ENCODE data around the gene KCTD6.

Gene KCTD6

DNA sequence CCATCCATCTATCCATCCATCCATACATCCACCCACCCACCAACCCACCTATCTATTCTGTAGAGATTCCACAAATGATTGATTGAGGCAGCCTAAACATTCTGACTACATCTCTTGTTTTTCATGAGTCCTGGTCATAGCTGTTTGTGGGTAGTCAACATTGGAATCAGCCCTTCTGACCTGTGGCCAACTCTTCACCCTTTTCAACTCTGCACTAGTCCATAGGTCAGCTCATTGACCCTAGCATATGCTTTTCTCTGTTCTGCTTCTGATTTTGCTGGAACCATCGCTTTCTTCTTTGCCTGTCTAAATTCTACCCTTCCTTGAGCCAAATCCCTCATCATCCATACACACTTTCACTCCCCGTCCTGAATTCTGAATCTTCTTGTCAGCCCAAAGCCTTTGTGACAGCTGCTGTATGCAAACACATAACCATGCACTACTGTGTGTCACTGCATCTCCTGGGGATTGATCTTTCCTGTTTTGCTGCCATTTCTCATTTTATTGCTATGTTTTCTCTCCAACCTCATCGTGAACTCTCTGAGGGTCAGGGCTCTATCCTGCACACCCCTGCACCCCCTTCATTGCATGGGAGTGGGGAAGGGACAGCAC, 16.8 kb upstream of the KCTD6 start:
- Mint-ChIP-seq H3K36me3 (ENCODE audit: low read depth) (peaks cover 1% of the 10 kb centered on the region), H3K27ac (peak overlapping the region; percentile 14)

DNA sequence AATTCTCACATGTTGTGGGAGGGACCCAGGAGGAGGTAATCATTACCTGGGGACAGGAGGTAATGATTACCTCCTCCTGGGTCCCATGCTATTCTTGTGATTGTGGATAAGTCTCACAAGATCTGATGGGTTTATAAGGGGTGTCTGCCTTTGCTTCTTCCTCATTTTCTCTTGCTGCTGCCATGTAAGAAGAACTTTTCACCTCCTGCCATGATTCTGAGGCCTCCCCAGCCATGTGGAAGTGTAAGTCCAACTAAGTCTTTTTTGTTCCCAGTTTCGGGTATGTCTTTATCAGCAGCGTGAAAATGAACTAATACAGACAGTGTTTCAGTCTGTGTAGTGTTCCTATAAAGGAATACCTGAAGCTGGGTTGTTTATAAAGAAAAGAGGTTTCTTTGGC, 13.1 kb upstream of the KCTD6 start:
- Mint-ChIP-seq H3K4me3 (no peak overlapping the region), H3K27ac (no peak overlapping the region), H3K36me3 (ENCODE audit: low read depth) (peaks cover 4% of the 10 kb centered on the region), H3K4me1 (ENCODE audit: low read depth) (peaks cover 16% of the 10 kb centered on the region), H3K9me3 (peaks cover 8% of the 10 kb centered on the region), H3K27me3 (ENCODE audit: low read depth) (peaks cover 27% of the 10 kb centered on the region)
- DNase-seq (ENCODE audit: low spot score): no peak

More for the DNA sequence above, 16.8 kb upstream of the KCTD6 start:
- no peak overlapping the region for H3K4me3 Mint-ChIP-seq
- peaks cover 12% of the 10 kb centered on the region for H3K27me3 Mint-ChIP-seq (ENCODE audit: low read depth)
- peaks cover 41% of the 10 kb centered on the region for H3K4me1 Mint-ChIP-seq (ENCODE audit: low read depth)
- no peak for DNase-seq (ENCODE audit: low spot score)
- H3K9me3 Mint-ChIP-seq: peaks cover 5% of the 10 kb centered on the region

DNA sequence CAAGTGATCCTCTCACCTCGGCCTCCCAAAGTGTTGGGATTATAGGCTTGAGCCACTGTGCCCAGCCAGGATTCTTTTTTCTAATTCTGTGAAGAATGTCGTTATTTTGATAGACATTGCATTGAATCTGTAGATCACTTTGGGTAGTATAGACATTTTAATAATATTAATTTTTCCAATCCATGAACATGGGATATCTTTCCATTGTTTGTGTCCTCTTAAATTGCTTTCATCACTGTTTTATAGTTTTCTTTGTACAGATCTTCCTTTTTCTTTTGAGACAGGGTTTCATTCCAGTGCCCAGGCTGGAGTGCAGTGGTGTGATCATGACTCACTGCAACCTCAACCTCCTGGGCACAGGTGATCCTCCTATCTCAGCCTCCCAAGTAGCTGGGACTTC, 11.6 kb upstream of the KCTD6 start:
- peaks cover 4% of the 10 kb centered on the region for H3K36me3 Mint-ChIP-seq (ENCODE audit: low read depth)

DNA sequence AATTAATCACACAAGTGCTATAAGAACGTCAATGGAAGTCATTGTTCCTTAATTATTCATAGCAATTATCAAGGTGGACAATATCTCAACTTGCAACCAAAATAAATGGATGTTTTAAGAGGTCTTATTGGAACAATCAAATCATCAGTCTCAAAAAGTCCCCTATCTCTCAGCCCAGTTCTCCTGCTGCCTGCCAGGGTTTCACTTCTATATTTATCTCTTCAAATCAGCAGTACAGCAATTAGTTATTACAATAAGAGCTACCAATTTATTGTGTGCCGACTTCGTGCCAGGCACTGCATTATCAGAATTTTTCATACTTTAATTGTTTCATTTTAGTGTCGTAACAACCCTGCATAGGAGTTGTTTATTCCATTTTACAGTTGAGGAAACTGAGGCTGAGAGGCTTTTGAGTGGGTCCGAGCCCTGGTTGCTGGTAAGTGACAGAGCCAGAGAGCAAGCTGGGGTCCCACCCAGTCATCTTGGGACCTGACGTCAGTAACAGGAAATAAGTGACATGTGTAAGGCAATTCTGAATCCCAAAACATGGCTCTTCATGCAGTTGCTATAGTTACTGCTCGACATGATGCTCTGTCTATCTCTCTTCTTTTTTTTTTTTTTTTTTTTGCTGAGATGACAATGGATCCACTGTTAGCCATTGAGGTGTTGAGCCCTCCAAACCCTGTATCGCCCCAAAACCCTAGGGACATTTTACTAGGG, 8.8 kb upstream of the KCTD6 start:
- DNase-seq (ENCODE audit: low spot score): no peak
- H3K9me3 Mint-ChIP-seq: peaks cover 8% of the 10 kb centered on the region
- H3K27me3 Mint-ChIP-seq (ENCODE audit: low read depth): peaks cover 53% of the 10 kb centered on the region
- no peak overlapping the region for H3K4me3 Mint-ChIP-seq
- H3K27ac Mint-ChIP-seq: no peak overlapping the region
- H3K4me1 Mint-ChIP-seq (ENCODE audit: low read depth): no peaks in the 10 kb centered on the region
- H3K36me3 Mint-ChIP-seq (ENCODE audit: low read depth): peaks cover 4% of the 10 kb centered on the region

More for the DNA sequence above, 11.6 kb upstream of the KCTD6 start:
- H3K27ac Mint-ChIP-seq: no peak overlapping the region
- H3K27me3 Mint-ChIP-seq (ENCODE audit: low read depth): peaks cover 37% of the 10 kb centered on the region
- DNase-seq (ENCODE audit: low spot score): no peak
- H3K4me3 Mint-ChIP-seq: no peak overlapping the region
- peaks cover 8% of the 10 kb centered on the region for H3K9me3 Mint-ChIP-seq
- peaks cover under 1% of the 10 kb centered on the region for H3K4me1 Mint-ChIP-seq (ENCODE audit: low read depth)

DNA sequence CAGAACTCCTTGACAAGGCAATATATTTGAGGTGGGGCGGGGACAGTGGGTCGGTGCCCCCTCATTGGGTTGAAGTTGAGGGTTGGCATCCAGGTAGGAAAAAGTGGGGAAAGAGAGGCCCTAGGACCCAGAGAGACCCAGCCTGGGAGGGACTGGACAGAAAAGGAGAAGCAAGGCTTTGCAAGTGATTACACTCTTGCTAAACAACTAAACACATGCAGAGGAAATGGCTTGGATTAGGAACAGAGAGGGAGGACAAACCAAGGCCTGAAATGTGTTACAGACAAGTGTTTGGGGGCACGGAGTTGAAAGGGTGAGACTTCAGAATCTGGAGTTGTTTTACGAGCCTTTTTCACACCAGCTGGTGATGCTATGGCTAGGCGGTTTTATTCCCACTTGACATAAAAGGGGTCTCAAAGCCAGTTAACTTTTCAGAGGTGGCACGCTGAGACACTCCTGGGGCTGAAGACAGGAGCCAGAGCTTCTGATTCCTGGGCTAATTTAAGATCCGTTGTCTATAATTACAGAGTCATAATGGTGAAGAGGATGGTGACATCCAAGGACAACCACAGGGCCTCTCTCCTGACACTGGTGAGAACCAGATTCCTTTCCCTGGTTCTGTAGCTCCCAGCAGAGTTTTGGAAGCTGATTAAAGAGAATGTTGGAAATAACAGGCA, 7.7 kb upstream of the KCTD6 start:
- peaks cover 2% of the 10 kb centered on the region for H3K36me3 Mint-ChIP-seq (ENCODE audit: low read depth)
- peaks cover 58% of the 10 kb centered on the region for H3K27me3 Mint-ChIP-seq (ENCODE audit: low read depth)
- H3K9me3 Mint-ChIP-seq: peaks cover 4% of the 10 kb centered on the region
- no peak overlapping the region for H3K27ac Mint-ChIP-seq
- H3K4me1 Mint-ChIP-seq (ENCODE audit: low read depth): no peaks in the 10 kb centered on the region
- no peak overlapping the region for H3K4me3 Mint-ChIP-seq
- DNase-seq (ENCODE audit: low spot score): no peak

DNA sequence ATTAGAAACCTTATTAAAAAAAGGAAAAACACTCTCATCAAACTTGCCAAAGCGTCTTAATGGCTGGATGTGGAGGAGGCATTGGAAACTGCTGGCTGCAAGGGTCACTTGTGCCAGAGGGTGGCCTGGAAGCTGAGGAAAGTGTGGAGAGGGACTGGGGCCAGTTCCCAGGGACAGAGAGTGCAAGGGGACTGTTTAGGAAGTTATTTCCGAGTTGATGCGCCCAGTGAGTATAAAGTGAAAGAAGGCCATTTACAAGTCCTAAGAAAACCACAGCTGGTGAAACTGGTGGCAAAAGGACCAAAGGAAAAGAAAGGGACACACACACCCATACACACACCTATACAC, 7.2 kb upstream of the KCTD6 start:
- peaks cover under 1% of the 10 kb centered on the region for H3K4me1 Mint-ChIP-seq (ENCODE audit: low read depth)
- DNase-seq (ENCODE audit: low spot score): no peak
- peaks cover 2% of the 10 kb centered on the region for H3K36me3 Mint-ChIP-seq (ENCODE audit: low read depth)
- no peak overlapping the region for H3K27ac Mint-ChIP-seq
- no peak overlapping the region for H3K4me3 Mint-ChIP-seq
- peaks cover 4% of the 10 kb centered on the region for H3K9me3 Mint-ChIP-seq
- peaks cover 60% of the 10 kb centered on the region for H3K27me3 Mint-ChIP-seq (ENCODE audit: low read depth)

DNA sequence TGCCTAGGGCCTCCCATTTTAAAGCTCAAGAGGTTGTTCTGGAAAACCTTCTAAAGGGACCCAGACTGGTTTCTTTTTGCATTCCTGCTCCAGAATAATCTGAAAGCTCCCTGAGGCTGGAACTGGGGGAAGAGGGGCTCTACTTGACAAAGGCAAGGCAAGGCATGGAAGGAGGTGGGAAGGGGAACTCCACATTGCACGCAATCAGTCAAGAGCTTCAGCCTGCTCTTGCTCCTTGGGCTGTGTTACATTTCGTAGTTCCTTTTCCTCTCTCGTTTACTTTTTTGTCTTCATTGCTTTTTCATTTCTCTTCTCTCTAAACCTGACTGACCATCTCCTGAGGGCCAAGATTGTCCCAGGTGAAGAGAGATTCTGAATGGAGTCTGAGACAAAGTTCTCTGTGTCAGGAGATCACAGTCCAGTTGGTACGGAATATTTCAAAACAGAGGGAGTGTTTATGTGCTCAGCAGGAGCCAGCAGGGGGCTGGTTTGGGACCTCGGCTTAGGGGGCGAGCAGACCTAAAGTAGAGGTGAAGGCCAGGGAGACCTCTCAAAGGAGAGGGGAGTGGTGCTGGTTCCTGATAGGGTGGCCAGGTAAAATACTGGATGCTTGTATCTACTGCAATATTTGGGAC, 6.0 kb upstream of the KCTD6 start:
- Mint-ChIP-seq H3K9me3 (no peaks in the 10 kb centered on the region), H3K36me3 (ENCODE audit: low read depth) (no peaks in the 10 kb centered on the region), H3K4me3 (no peak overlapping the region), H3K4me1 (ENCODE audit: low read depth) (peaks cover 7% of the 10 kb centered on the region), H3K27ac (no peak overlapping the region), H3K27me3 (ENCODE audit: low read depth) (peaks cover 59% of the 10 kb centered on the region)
- DNase-seq (ENCODE audit: low spot score): no peak

DNA sequence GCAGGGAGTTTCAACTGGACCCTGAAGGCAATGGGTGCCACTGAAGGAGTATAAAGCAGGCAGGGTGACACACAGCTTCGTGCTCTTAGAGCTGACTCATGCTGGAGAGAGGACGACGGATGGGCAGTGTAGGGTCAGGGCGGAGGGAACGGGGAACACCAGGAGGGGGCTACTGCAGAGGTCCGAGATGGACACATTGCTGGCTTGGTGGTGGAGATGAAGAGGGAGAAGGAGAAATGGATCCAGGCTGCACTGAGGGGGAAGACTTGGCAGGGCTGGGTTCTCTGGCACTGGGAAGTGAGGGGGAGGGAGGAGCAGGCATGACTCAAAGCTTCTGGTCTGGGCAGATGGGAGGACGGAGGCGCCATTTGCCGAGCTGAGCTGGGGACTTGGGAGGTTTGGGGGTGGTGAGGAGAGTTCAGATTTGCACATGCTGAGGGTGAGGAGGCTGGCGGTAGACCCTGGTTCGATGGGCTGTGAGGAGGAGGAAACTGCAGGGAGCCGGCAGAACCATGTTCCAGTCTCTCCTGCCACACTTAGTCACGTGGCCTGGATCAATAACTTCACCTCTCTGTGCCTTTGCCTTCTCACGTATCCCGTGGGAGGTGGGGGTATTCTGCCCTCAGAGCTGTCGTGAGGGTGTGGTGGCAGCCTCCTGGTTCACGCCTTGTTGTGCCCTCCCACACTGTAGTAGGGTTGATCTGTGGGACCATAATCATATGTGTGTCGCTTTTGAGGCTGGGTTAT, 4.6 kb upstream of the KCTD6 start:
- H3K27me3 Mint-ChIP-seq (ENCODE audit: low read depth): peaks cover 51% of the 10 kb centered on the region
- DNase-seq (ENCODE audit: low spot score): no peak
- no peak overlapping the region for H3K4me3 Mint-ChIP-seq
- H3K27ac Mint-ChIP-seq: no peak overlapping the region
- H3K36me3 Mint-ChIP-seq (ENCODE audit: low read depth): no peaks in the 10 kb centered on the region
- H3K4me1 Mint-ChIP-seq (ENCODE audit: low read depth): peaks cover 12% of the 10 kb centered on the region
- no peaks in the 10 kb centered on the region for H3K9me3 Mint-ChIP-seq

DNA sequence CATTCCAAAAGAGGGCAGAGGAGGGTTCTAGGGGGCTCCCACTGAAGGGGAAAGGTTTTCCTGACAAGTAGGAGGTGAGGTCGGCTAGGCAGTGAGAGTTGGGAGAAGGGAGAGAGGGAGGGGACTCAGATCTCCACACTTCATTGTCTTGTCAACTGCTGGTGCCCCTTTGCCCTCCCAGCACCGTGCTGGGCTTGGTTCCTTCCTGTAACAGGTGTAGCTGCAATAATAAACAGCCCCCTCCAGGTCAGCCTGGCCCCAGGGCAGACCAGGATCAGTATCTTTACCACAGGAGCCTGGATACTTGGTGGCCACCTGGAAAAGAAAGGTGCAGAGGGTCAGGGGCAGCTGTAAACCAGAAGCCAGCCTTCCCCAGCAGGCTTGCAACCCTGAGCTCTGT, 2.9 kb upstream of the KCTD6 start:
- Mint-ChIP-seq H3K9me3 (no peaks in the 10 kb centered on the region), H3K27ac (no peak overlapping the region), H3K27me3 (ENCODE audit: low read depth) (peaks cover 51% of the 10 kb centered on the region), H3K4me3 (no peak overlapping the region), H3K36me3 (ENCODE audit: low read depth) (no peaks in the 10 kb centered on the region), H3K4me1 (ENCODE audit: low read depth) (peaks cover 27% of the 10 kb centered on the region)
- no peak for DNase-seq (ENCODE audit: low spot score)

DNA sequence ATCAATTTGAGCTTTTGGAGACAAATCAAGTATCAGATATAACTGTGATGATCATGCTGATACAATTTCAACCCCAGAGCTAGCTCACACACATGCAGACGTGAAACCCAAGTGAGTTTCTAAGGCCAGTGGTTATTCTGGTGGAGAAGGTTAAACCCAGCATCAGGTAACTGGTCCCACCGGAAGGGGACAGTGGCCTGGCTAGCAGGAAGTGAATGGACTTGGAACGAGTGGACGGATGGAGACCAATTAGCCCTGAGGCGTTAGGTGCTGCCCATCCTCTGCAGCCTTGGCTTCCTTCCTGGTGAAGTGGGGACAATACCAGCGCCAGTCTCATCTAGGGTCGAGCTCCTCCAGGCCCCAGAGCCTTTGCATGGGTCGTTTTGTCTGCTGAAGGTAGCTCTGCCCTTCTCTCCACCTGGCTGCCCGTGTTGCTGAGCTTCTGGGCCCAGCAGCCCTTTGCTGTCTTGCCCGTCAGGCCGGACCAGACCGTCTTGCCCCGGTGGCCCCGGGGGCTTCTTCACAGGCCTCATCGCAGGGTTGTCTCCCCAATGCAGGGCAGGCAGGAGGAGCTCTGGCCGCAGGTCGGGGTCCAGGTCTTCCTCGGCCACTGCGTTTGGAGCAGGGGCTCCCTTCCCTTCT, 915 bp upstream of the KCTD6 start:
- Mint-ChIP-seq H3K9me3 (no peaks in the 10 kb centered on the region), H3K4me1 (ENCODE audit: low read depth) (peaks cover 32% of the 10 kb centered on the region), H3K4me3 (peak overlapping the region; percentile 77), H3K27me3 (ENCODE audit: low read depth) (peaks cover 47% of the 10 kb centered on the region), H3K27ac (peak overlapping the region; percentile 56), H3K36me3 (ENCODE audit: low read depth) (peaks cover 4% of the 10 kb centered on the region)
- no peak for DNase-seq (ENCODE audit: low spot score)

DNA sequence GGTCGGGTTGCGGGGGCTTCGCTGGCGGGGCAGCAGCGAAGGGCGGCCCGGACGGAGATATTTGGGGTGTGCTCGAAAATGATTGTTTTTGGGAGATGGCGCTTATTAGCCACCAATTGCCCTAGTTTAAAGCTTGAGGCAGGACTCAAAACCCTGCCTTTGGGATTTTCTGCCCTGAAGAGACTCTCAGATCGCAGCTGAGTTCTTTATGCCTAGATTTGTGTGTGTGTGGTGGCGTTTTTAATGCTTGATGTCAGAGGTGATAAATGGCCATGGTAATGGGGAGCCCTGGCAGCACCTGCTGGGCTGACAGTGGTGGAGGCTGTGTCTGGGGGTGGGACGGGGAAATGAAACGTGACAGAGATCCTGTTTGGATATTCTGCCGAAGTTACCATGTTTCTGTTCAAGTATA, 604 bp downstream of the KCTD6 start:
- H3K27me3 Mint-ChIP-seq (ENCODE audit: low read depth): peaks cover 34% of the 10 kb centered on the region
- DNase-seq (ENCODE audit: low spot score): peak; percentile 19
- H3K4me3 Mint-ChIP-seq: peak overlapping the region; percentile 93
- H3K4me1 Mint-ChIP-seq (ENCODE audit: low read depth): peaks cover 37% of the 10 kb centered on the region
- H3K27ac Mint-ChIP-seq: peak overlapping the region; percentile 88
- H3K9me3 Mint-ChIP-seq: no peaks in the 10 kb centered on the region
- peaks cover 4% of the 10 kb centered on the region for H3K36me3 Mint-ChIP-seq (ENCODE audit: low read depth)

DNA sequence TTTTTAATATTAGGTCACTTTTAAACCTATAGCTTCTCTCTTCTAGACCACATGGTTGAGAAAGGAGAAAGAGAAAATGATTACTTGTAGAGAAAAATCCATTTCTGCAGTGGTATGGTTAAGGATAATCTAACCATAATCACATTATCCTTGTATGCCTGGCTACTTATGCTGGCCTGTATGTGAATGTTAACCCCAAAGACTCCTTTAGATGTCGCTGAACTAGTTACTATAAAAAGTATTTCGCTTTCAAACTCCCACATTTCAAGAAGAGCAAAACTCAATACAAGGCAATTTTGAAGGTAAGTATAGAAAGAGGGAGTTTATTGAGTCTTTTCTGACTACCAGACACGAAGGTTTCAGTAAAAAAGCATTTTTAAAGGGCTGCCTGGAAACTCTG, 2.2 kb downstream of the KCTD6 start:
- DNase-seq (ENCODE audit: low spot score): no peak
- Mint-ChIP-seq H3K27me3 (ENCODE audit: low read depth) (peaks cover 21% of the 10 kb centered on the region), H3K27ac (no peak overlapping the region), H3K4me1 (ENCODE audit: low read depth) (peaks cover 37% of the 10 kb centered on the region), H3K4me3 (peak overlapping the region; percentile 93), H3K36me3 (ENCODE audit: low read depth) (peaks cover 7% of the 10 kb centered on the region), H3K9me3 (no peaks in the 10 kb centered on the region)

DNA sequence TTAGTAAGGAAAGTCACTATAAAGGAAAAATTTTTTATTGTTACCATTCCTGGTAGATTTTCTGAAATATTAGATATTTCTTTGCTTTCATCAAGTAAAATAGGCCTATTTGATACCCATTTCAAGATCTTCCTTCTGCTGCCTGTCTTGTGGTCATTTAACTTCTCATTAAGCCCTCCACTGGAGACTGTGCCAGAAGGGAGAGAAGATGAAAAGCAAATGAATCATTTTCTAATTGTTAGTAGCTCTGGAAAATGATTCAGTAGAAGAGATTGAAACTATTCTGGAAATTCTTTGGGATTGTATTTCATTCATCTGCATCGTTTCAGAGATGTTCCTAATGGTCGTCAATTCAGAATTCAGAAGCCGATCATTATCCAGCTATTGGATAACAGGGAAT, 3.2 kb downstream of the KCTD6 start:
- Mint-ChIP-seq H3K4me3 (no peak overlapping the region), H3K27me3 (ENCODE audit: low read depth) (peaks cover 14% of the 10 kb centered on the region), H3K4me1 (ENCODE audit: low read depth) (peaks cover 33% of the 10 kb centered on the region), H3K27ac (no peak overlapping the region), H3K9me3 (no peaks in the 10 kb centered on the region), H3K36me3 (ENCODE audit: low read depth) (peaks cover 11% of the 10 kb centered on the region)
- DNase-seq (ENCODE audit: low spot score): no peak
